Hepatocyte (in vitro differentiated cells): ENCODE results near the gene YIPF5.

Experiments used
- EZH2 ChIP-seq: fragments of 200-600 bp; sonication (generic); IDR thresholded peaks from 2 replicates; pipeline ENCODE4 v1.6.1; 2016; ENCODE audit warnings: antibody characterized with exemption, mild to moderate bottlenecking, borderline replicate concordance
- TF ChIP-seq, protein P1 (sequence below): fragments of 200-600 bp; sonication (generic); IDR thresholded peaks from 2 replicates; pipeline ENCODE4 v1.5.1; 2016; ENCODE audit warnings: antibody characterized with exemption, mild to moderate bottlenecking; ENCODE audit not compliant: poor library complexity

DNA sequence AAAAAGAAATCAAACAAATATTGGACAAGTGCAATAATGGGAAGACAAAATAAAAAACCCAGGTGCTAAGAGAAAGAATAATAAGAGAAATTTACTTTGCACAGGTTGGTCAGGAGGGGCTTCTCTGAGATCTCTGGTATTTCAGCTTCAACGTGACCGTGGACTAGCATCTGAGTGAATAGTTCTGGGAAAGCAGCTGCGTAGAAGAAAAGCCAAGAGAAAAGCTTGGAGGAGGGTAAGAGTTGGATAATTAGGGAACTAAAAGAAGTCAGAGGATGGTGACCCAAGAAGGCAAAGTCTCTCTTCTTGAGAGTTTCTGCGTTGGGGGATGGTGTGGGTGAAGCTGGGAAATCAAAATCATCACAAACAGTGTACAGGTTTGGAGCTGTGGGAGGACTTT, 41.6 kb downstream of the YIPF5 start:
- TF ChIP-seq, protein P1, sequence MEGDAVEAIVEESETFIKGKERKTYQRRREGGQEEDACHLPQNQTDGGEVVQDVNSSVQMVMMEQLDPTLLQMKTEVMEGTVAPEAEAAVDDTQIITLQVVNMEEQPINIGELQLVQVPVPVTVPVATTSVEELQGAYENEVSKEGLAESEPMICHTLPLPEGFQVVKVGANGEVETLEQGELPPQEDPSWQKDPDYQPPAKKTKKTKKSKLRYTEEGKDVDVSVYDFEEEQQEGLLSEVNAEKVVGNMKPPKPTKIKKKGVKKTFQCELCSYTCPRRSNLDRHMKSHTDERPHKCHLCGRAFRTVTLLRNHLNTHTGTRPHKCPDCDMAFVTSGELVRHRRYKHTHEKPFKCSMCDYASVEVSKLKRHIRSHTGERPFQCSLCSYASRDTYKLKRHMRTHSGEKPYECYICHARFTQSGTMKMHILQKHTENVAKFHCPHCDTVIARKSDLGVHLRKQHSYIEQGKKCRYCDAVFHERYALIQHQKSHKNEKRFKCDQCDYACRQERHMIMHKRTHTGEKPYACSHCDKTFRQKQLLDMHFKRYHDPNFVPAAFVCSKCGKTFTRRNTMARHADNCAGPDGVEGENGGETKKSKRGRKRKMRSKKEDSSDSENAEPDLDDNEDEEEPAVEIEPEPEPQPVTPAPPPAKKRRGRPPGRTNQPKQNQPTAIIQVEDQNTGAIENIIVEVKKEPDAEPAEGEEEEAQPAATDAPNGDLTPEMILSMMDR, result no peak
- no peak for TF ChIP-seq EZH2
